ENCODE measurements around the gene TMEM151A.

The TMEM151A gene

GRCh38 chr11:66283461-66284105 is 8.1 kb upstream of the TMEM151A start:
- DNase-seq: no peak

- no peak for DNase-seq
Observed at GRCh38 chr11:66284526-66285078, 7.1 kb upstream of the TMEM151A start.

GRCh38 chr11:66285250-66285947 is 6.3 kb upstream of the TMEM151A start:
- no peak for DNase-seq

- DNase-seq: no peak
Observed at GRCh38 chr11:66286699-66287098, 5.0 kb upstream of the TMEM151A start.

- DNase-seq: no peak
Observed at GRCh38 chr11:66287211-66287888, 4.3 kb upstream of the TMEM151A start.

DNA sequence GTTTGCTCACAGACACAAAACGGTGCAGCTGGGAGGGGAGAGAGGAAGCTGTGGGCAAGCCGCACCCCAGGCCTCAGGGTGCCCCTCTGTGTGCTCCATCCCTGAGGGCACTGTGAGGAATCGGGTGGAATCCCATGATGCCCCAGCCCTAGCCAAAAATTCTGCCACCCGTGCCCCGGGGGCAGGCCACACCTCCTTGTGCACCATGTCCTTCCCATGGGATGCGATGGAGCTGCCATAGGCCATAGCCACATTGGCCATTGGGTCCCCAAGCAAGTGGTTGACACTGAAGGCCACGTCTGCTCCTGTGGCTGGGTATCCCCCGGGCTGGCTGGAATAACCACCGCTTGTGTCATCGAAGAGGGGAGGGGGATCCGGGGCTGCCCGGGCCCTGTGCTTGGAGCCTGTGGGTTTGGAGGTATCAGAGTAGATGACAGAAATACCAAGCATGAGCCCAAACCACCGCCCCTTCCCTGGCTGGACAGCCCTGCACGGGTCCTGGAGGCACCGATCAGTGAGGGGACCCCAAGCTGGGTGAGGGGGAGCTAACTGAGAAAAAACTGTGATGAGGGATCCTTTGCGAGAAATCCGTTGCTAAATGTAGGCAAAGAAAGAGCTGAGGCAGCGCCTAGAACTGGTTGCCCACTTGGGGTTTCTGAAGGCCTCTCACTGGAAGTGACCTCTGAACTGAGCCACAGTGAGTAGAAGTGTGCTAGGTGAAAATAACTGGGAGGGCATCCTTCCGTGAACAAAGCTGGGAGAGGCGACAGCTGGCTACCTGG is 3.6 kb upstream of the TMEM151A start:
- DNase-seq: no peak

DNA sequence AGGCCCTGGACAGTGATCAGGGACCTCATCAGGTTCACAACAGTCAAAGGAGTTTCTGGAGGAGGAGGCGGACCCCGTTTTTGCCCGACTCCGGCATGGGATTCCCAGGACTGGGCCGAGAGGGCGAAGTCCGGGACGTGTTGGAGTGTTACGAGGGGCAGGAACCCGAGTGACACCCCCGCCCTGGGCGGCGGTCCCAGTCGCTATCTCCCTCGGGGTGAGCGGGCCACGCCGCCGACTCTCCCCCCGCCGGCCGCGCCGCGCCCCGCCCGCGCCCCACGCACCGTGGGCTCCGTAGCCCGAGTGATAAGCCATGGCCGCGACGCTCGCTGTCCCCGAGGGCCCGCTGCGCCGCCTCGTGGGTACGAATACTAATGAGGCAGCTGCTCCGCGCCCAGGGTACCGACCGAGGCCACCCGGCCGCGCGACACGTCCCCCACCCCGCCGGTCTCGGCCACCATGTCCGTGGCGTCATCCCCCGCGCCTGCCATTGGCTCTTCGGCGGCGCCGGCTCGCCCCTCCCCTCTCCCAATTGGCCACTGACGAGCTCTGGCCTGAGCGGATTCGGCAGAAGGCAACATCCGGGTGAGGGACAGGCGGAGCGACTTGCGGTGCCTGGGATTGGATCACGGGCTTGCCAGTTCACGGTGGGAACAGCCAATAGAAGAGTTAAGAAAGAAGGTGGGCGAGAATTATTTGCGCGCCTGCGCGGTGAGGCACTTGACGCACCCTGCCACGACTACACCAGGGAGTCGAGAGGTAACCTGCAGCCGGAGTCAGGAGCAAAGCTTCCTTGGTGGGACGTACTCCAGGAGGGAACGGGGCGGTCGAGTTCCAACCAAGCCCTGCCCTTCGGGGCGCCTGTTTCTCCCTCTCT is 2.8 kb upstream of the TMEM151A start, which contains the start of gene YIF1A:
Gene YIF1A, minus strand, starts transcription at position 473 of the 877 bp plus-strand sequence. Its CDS starts 158 bp downstream, at position 315.
- peak; percentile 97 for DNase-seq

GRCh38 chr11:66289548-66290329 is 2.0 kb upstream of the TMEM151A start:
- peak; percentile 67 for DNase-seq

- no peak for DNase-seq
Observed at GRCh38 chr11:66290330-66290621, 1.4 kb upstream of the TMEM151A start.

DNA sequence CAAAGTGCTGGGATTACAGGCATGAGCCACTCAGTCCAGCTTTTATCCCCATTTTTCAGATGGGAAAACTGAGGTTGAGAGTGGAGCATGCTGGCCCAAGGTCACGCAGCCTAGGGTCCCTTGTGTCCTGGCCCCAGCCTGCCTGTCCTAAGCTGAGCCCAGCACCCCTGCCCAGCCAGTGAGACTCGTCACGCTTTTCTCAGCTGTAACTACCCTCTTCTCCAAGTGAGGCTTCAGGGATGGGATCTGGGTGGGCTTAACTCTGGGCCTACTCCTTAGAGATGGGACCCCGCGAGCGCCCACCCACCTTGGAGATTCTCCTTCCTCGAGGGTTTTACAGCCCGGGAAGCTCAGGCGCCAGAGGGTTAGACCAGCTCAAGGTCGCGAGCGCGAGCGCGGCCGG is 390 bp upstream of the TMEM151A start:
- no peak for DNase-seq

DNA sequence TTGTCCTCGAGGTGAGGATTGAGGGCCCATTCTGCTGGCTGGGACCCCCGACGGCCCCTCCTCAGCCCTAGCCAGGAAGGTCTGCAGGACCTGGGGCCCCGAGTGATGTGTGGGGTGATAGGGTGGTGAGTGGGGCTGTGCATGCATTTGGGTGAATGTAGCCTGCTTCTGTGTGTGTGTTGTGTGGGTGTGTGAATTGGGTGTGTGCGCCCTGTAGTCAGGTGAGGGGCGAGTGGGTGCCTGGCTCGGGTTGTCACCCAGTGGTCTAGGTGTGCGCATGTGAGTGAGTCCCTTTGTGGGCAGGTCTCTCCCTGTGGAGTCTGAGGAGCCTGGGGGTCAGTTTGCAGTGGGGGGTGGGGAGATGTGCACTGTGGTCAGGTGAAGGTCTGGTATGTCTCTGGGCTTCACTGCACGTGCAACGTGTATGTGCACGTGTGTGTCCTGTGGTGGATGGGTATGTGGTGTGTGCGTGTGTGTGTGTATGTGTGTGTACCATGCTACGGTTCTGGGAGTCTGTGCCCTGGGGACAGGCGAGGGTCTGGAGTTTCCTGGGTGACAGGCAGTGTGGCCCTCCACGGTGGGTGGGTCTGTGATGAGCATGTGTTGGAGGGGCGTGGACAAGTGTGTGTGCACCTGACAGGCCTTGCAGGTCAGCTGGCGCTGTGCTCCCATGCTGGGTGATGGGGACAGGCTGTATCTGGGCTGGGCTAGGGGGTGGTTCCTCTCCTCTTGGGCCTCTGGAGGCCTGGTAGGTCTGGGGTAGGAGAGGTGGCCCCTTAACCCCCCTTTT is 1.0 kb downstream of the TMEM151A start:
- DNase-seq: no peak

- no peak for DNase-seq
Observed at GRCh38 chr11:66293352-66293751, 1.7 kb downstream of the TMEM151A start.

DNA sequence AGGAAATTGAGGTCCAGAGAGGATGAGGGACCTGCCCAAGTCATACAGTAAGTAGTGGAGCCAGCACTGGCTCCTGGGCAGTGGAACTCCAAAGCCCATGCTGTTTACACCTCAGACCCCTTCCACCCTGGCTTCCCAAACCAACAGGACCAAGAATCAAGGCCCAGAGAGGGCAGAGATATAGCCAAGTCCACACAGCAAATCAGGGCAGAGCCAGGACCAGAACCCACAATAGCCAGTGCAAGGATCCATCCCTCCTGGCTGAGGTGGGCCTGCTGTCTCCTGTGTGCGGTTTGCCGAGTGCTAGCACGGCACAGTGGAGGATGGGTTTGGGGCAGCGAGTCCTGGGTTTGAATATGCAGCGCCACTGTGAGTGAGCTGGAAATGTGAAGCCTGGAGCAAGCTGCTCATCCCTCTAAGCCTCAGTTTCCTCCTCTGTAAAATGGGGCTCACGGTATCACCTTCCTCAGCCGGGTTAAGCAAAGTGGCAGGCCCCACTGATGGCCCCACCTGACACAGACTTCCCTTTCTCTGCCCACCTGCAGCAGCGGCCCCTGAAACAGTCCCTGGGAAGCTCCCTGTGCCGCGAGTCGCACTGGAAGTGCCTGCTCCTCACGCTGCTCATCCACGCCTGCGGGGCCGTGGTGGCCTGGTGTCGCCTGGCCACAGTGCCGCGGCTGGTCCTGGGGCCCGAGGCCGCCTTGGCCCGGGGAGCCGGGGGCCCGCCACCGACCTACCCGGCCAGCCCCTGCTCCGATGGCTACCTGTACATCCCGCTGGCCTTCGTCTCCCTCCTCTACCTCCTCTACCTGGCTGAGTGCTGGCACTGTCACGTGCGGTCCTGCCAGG is 2.3 kb downstream of the TMEM151A start:
- DNase-seq: no peak

GRCh38 chr11:66294626-66295620 is 3.2 kb downstream of the TMEM151A start:
- no peak for DNase-seq

GRCh38 chr11:66297610-66298009 is 5.9 kb downstream of the TMEM151A start:
- no peak for DNase-seq

- DNase-seq: no peak
Observed at GRCh38 chr11:66299186-66299585, 7.5 kb downstream of the TMEM151A start.

GRCh38 chr11:66302656-66303055 is 11.0 kb downstream of the TMEM151A start:
- no peak for DNase-seq

DNA sequence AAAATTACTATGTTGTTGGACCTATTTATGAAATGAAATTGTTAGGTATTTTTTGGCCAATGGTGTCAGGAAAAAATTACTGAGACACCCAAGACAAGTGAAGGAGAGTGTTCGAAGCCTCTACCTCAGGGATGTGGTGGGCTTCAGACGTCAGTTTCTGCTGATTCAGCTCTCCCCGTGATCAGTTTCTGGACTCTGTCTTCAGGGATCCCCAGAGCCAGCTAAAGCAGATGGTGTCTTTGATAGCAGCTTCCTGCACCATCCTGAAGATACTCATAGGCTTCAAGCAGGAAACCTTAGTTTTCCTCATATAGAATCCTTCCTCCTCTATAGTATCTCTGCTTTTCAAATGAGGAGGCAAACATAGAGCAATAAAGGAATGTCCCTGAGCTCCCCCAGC is 17.8 kb downstream of the TMEM151A start:
- no peak for DNase-seq
